Stimulated activated CD4-positive, alpha-beta T cell treated with anti-CD3 and anti-CD28 coated beads, Interleukin-4, amount 100 ng/mL, for 24 hours (primary cell): ENCODE measurements around the gene LIMS2.

ENCODE experiments used
- DNase-seq: peaks from one replicate; pipeline ENCODE4 v3.0.0-alpha.2; 2020

The LIMS2 gene

GRCh38 chr2:127675331-127676261 lies at the start of gene LIMS2:
LIMS2 (minus strand) TSS chr2:127675530; CDS start chr2:127675024, 506 bp downstream.
- no peak for DNase-seq

GRCh38 chr2:127722807-127723206 lies 47.5 kb upstream of the LIMS2 start:
- DNase-seq, result no peak

- DNase-seq, result no peak
These were observed 46.6 kb upstream of the LIMS2 start for GRCh38 chr2:127721978-127722355.

- DNase-seq, result no peak
These were observed 46.1 kb upstream of the LIMS2 start for GRCh38 chr2:127721311-127721977.

GRCh38 chr2:127719301-127720218 lies 44.2 kb upstream of the LIMS2 start:
- DNase-seq, result no peak

- DNase-seq, result no peak
These were observed 42.9 kb upstream of the LIMS2 start for GRCh38 chr2:127718271-127718670.

- DNase-seq, result no peak
These were observed 40.6 kb upstream of the LIMS2 start for GRCh38 chr2:127715778-127716449.

- DNase-seq, result no peak
These were observed 38.2 kb upstream of the LIMS2 start for GRCh38 chr2:127713562-127713961.

GRCh38 chr2:127712999-127713398 lies 37.7 kb upstream of the LIMS2 start:
- no peak for DNase-seq

GRCh38 chr2:127709336-127709735 lies 34.0 kb upstream of the LIMS2 start:
- no peak for DNase-seq

GRCh38 chr2:127707890-127708648 lies 32.7 kb upstream of the LIMS2 start:
- no peak for DNase-seq

GRCh38 chr2:127706215-127706990 lies 31.1 kb upstream of the LIMS2 start:
- no peak for DNase-seq

GRCh38 chr2:127705391-127706065 lies 30.2 kb upstream of the LIMS2 start:
- no peak for DNase-seq

- DNase-seq, result no peak
These were observed 29.5 kb upstream of the LIMS2 start for GRCh38 chr2:127704641-127705390.

- DNase-seq, result no peak
These were observed 28.0 kb upstream of the LIMS2 start for GRCh38 chr2:127703282-127703681.

- no peak for DNase-seq
These were observed 27.2 kb upstream of the LIMS2 start for GRCh38 chr2:127702395-127703009.

- peak; percentile 79 for DNase-seq
These were observed 26.5 kb upstream of the LIMS2 start for GRCh38 chr2:127701651-127702394.

- peak; percentile 91 for DNase-seq
These were observed 25.9 kb upstream of the LIMS2 start, which contains the start of gene SFT2D3 for GRCh38 chr2:127701193-127701650. SFT2D3 (plus strand) TSS chr2:127701497; CDS start chr2:127701529, 32 bp downstream.
